ENCODE measurements around the gene PSTPIP1.

GRCh38 chr15:77071305-77072223, 76.6 kb downstream of the PSTPIP1 start:
- no peak for TF ChIP-seq YY1 (IDR thresholded peaks at IDR 0.05; ENCODE audit: insufficient read depth, insufficient read length)
- TF ChIP-seq ZNF274 (IDR thresholded peaks at IDR 0.05; ENCODE audit: low read depth, low read length) = no peak

All from NT2/D1 (cell line).